ENCODE data around the gene ELP1. TPM values are rescaled to one million over a fixed set of nuclear protein-coding genes. Genes with fewer than 3 reads are reported as not detected.

The ELP1 gene
- total RNA-seq, 4 donors from 2014 or later, result 31.3 to 37.8 (median 34.4) TPM

DNA sequence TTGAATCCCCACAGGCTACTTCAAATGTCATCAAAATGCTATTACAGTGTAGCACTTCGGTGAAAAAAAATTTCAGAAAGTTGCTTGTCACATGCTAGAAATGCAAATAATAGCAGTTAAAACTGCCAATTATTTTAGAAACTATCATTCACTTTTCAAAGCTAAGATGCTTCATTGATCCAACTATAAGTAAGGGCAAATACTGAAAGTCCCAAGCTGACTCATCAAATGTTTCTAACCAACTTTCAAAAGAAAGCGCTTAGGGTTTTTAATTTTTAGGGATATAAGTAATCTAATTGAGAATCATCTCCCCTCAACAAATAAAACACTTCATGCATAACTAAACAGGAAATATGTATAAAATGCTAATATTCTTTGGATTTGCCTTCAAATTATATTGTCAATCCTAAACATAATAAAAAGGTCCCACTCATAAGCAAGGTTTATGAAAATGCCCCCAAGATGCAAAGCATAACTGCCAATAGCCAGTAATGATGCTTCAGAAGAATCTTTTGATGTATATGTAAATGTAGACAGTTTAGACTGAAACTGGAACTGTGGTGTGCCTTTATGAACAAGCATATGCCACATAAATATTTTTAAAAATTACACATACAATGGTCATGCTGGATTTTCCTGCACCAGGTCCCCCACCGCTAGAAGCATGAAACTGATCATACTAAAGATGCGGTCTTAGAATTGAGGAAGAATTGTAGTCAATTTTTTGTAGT lies 59.7 kb downstream of the ELP1 start:
- intact Hi-C loops (cut with DNase I), result no loop called here
- peaks cover 58 to 60% of the 10 kb centered on the region in 2 donors for H3K36me3 ChIP-seq
- DNase-seq, result no peak
- H3K4me3 ChIP-seq (replicated peaks in 1 of 3), result no peak overlapping the region
- H3K4me1 ChIP-seq, result peaks cover 0 to 1% of the 10 kb centered on the region in 2 donors
- H3K27me3 ChIP-seq, result no peaks in the 10 kb centered on the region
- no peaks in the 10 kb centered on the region for H3K9me3 ChIP-seq
- no peak overlapping the region for H3K27ac ChIP-seq
- WGBS, 2 donors, result 95% methylated on average over 4 of the region's 4 CpGs
- TF ChIP-seq POLR2A (IDR thresholded peaks at IDR 0.05), result no peak
- TF ChIP-seq, protein P1, sequence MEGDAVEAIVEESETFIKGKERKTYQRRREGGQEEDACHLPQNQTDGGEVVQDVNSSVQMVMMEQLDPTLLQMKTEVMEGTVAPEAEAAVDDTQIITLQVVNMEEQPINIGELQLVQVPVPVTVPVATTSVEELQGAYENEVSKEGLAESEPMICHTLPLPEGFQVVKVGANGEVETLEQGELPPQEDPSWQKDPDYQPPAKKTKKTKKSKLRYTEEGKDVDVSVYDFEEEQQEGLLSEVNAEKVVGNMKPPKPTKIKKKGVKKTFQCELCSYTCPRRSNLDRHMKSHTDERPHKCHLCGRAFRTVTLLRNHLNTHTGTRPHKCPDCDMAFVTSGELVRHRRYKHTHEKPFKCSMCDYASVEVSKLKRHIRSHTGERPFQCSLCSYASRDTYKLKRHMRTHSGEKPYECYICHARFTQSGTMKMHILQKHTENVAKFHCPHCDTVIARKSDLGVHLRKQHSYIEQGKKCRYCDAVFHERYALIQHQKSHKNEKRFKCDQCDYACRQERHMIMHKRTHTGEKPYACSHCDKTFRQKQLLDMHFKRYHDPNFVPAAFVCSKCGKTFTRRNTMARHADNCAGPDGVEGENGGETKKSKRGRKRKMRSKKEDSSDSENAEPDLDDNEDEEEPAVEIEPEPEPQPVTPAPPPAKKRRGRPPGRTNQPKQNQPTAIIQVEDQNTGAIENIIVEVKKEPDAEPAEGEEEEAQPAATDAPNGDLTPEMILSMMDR (IDR thresholded peaks at IDR 0.05), result no peak

DNA sequence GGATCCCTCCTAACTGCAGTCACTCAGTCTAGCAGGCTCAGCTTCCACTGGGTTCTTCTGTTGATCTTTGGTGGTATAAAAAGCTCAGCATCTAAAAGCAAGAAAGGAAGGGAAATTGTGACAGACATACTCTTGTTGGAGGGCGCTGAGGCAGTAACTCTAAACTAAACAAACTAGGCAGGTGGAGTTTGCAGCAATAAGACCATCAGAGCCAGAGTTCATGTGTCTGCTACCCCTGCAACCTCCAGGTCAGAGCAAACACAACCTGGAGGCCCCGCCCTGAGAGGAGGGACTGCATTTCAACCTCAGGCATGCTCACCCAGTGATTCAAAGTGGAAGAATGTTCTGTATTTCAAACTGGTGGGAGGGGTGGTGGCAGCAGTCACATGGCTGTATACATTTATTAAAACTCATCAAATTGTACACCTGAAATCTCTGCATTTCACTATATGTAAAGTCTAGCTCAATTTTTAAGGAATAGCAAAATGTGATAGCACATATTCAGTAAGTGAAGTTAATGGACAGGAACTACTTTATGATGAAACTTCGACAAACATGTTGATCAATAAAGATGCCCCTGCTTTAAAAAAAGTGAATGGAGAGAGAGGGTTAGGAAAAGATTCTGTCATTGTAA lies 64.7 kb downstream of the ELP1 start:
- Histone ChIP-seq H3K4me3 (replicated peaks in 1 of 3) (no peak overlapping the region), H3K4me1 (peaks cover 0 to 5% of the 10 kb centered on the region in 2 donors), H3K36me3 (peaks cover 15 to 17% of the 10 kb centered on the region in 2 donors), H3K9me3 (no peaks in the 10 kb centered on the region), H3K27me3 (no peaks in the 10 kb centered on the region), H3K27ac (no peak overlapping the region)
- intact Hi-C loops (cut with DNase I), result loop anchor here (10.0 kb wide), 1 partner anchor 64 kb away; no protein-coding TSS in a partner anchor
- peak; percentile 24 to 30 for DNase-seq
- WGBS, 2 donors, result 83 to 90% methylated on average over 3 of the region's 3 CpGs
- TF ChIP-seq, protein P1 (IDR thresholded peaks at IDR 0.05), result no peak
- no peak for TF ChIP-seq POLR2A (IDR thresholded peaks at IDR 0.05)

- intact Hi-C loops (cut with DNase I), result loop anchor here (10.0 kb wide), 1 partner anchor 63 kb away; no protein-coding TSS in a partner anchor
- WGBS, 2 donors, result 88 to 90% methylated on average over 4 of the region's 4 CpGs
- TF ChIP-seq, protein P1 (IDR thresholded peaks at IDR 0.05), result no peak
- no peak for TF ChIP-seq POLR2A (IDR thresholded peaks at IDR 0.05)
Measured at GRCh38 chr9:108867829-108868228, 66.1 kb downstream of the ELP1 start.

GRCh38 chr9:108867116-108867515 lies 66.8 kb downstream of the ELP1 start:
- intact Hi-C loops (cut with DNase I), result loop anchor here (10.0 kb wide), 1 partner anchor 62 kb away; no protein-coding TSS in a partner anchor

More at GRCh38 chr9:108867829-108868228, 66.1 kb downstream of the ELP1 start:
- Histone ChIP-seq H3K27me3 (no peaks in the 10 kb centered on the region), H3K36me3 (peaks cover 7 to 12% of the 10 kb centered on the region in 2 donors), H3K4me3 (replicated peaks in 1 of 3) (no peak overlapping the region), H3K9me3 (no peaks in the 10 kb centered on the region), H3K4me1 (peaks cover 0 to 5% of the 10 kb centered on the region in 2 donors), H3K27ac (no peak overlapping the region)
- DNase-seq, result no peak

More at GRCh38 chr9:108867116-108867515, 66.8 kb downstream of the ELP1 start:
- H3K9me3 ChIP-seq, result no peaks in the 10 kb centered on the region
- H3K4me1 ChIP-seq, result peaks cover 0 to 5% of the 10 kb centered on the region in 2 donors
- H3K36me3 ChIP-seq, result peaks cover 5 to 10% of the 10 kb centered on the region in 2 donors
- no peak for DNase-seq
- TF ChIP-seq, protein P1 (IDR thresholded peaks at IDR 0.05), result no peak
- no peak for TF ChIP-seq POLR2A (IDR thresholded peaks at IDR 0.05)
- H3K27ac ChIP-seq, result no peak overlapping the region
- H3K4me3 ChIP-seq (replicated peaks in 1 of 3), result no peak overlapping the region
- no peaks in the 10 kb centered on the region for H3K27me3 ChIP-seq
